T-cell (primary cell): ENCODE data around the gene PCDH8. TPM values are rescaled to one million over a fixed set of nuclear protein-coding genes. Genes with fewer than 3 reads are reported as not detected.
A peak's percentile ranks its signal among the peaks of the same experiment; 100 is the strongest.

Experiments
- ATAC-seq, 4 experiments: fragments of 200-7000 bp in 3 of 4; fragments of 150-1000 bp in 1 of 4; cut with Tn5 transposase; replicated peaks in 1 of 4; 1 replicate in 3 of 4; 2 replicates in 1 of 4; pipeline ENCODE4 v1.10.0; 2021; ENCODE audit warnings: moderate library complexity in 3 of 4, mild to moderate bottlenecking in 2 of 4, moderate number of reproducible peaks in 1 of 4
- CTCF ChIA-PET, 2 donors: fragments of 300-600 bp; sonication (Branson Sonifier 250); formaldehyde crosslinking; loops; one replicate each; lab custom pipeline; 2022; ENCODE audit warnings: antibody characterized with exemption in 2 of 2; lab: Charles Lee
- POLR2A ChIA-PET, 2 donors: fragments of 300-600 bp; sonication (Branson Sonifier 250); formaldehyde crosslinking; loops; one replicate each; lab custom pipeline; 2022; ENCODE audit warnings: antibody characterized with exemption in 2 of 2; lab: Charles Lee
- DNase-seq, 35 experiments: peaks; one replicate each; pipeline versions ENCODE4 v3.0.0 to v3.0.0-alpha.2; 2013 to 2023
- H3K27ac ChIP-seq: one replicate; pipeline ENCODE4 v1.5.1; 2013; ENCODE audit warnings: low read length
- H3K27me3 ChIP-seq, 2 experiments: replicated peaks in 1 of 2; 1 replicate in 1 of 2; 2 replicates in 1 of 2; pipeline versions ENCODE4 v1.6.1 to v1.7.0; 2013; ENCODE audit warnings: low read length in 1 of 2, mixed read lengths in 1 of 2; ENCODE audit not compliant: control insufficient read depth in 2 of 2, insufficient read depth in 2 of 2; ENCODE audit errors: extremely low read depth in 1 of 2
- H3K36me3 ChIP-seq, 2 donors: 1 replicate in 1 of 2; 2 replicates in 1 of 2; pipeline versions ENCODE4 v1.6.1 to v1.7.0; 2013; ENCODE audit warnings: low read length in 1 of 2; ENCODE audit not compliant: control insufficient read depth in 2 of 2, insufficient read depth in 1 of 2; ENCODE audit errors: extremely low read depth in 1 of 2
- H3K4me1 ChIP-seq, 2 experiments: 1 replicate in 1 of 2; 2 replicates in 1 of 2; pipeline versions ENCODE4 v1.6.1 to v1.7.0; 2013; ENCODE audit warnings: low read length in 2 of 2, mixed read lengths in 1 of 2; ENCODE audit not compliant: insufficient read depth in 2 of 2, control insufficient read depth in 1 of 2; ENCODE audit errors: extremely low read depth in 1 of 2
- H3K4me3 ChIP-seq, 2 donors: 1 replicate in 1 of 2; 2 replicates in 1 of 2; pipeline versions ENCODE4 v1.5.1 to v1.7.0; 2013; ENCODE audit warnings: mild to moderate bottlenecking in 2 of 2, low read length in 1 of 2, moderate library complexity in 1 of 2; ENCODE audit not compliant: control insufficient read depth in 1 of 2; ENCODE audit errors: extremely low read depth in 1 of 2
- H3K9me3 ChIP-seq: 2 replicates; pipeline ENCODE4 v1.7.0; 2013
- H3K27ac Mint-ChIP-seq, 2 donors: one replicate each; pipeline ENCODE4 v1.8.0; 2020 to 2021; ENCODE audit warnings: mild to moderate bottlenecking in 2 of 2, mixed read lengths in 2 of 2
- H3K27me3 Mint-ChIP-seq, 2 donors: one replicate each; pipeline ENCODE4 v1.8.0; 2021 to 2022; ENCODE audit warnings: mixed read lengths in 2 of 2
- H3K36me3 Mint-ChIP-seq: one replicate; pipeline ENCODE4 v1.8.0; 2021; ENCODE audit warnings: mixed read lengths
- H3K4me1 Mint-ChIP-seq, 3 donors: one replicate each; pipeline ENCODE4 v1.8.0; 2020 to 2022; ENCODE audit warnings: mixed read lengths in 3 of 3, mild to moderate bottlenecking in 1 of 3
- H3K4me3 Mint-ChIP-seq, 3 donors: one replicate each; pipeline ENCODE4 v1.8.0; 2020 to 2022; ENCODE audit warnings: mild to moderate bottlenecking in 3 of 3, mixed read lengths in 3 of 3, moderate library complexity in 3 of 3
- H3K9me3 Mint-ChIP-seq, 3 donors: one replicate each; pipeline ENCODE4 v1.8.0; 2020 to 2022; ENCODE audit warnings: mixed read lengths in 3 of 3
- WGBS: methylation state at CpG from one replicate; pipeline ENCODE4 v1.1.5; 2013; ENCODE audit warnings: missing lambda C conversion rate; ENCODE audit not compliant: insufficient coverage; 5-methylcytosine and 5-hydroxymethylcytosine counted together
- total RNA-seq, 35 experiments: library from RNA in 6 of 35; stranded (reverse) in 6 of 35; fragments of 120-200 nt in 1 of 35; gene quantifications; one replicate each; pipeline versions ENCODE4 v1.2.1 to v1.2.4 and lab custom pipeline; 2013 to 2026

Gene PCDH8
- total RNA-seq, 5 donors from 2014 or later (not counting 1 experiment from before 2014, with no cell fraction given): not detected

DNA sequence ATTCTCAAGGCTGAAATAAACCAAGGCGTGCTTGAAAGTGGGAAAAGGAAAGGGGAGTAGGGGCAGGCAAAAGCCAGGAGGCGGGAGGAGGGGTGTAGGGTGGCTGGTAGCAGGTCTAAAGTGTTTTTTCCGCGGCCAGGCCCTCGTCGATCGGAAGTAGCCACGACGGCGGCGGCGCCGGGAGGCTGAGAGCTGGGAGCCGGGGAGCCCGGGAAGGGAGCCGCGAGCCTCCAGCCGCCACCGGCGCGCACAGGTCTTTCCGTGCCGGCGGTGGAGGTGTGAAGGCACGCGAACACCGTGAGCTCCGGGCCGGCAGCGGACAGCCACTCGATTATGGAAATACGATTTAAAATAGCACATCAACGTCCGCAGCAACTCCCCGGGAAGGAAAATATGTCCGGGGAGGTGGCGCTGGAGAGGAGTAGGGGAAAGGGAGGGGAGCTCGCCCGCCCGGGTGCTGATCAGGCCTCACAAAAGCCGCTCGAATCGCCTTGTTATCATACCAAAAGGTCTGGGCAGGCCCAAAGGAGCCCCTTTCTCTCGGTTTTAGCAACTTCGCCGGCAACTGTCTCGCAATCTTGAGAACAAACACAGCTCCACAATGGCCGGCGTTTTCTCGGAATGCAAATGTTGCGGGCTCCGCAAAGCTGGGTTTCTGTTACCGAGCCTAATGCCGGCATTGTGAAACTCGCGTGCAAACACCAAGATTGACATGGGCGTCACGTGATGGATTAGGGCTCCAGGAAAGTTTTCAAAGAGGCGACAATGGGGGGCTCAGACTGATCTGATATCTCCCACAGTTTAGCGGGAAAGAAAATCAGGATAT lies 2.9 kb upstream of the PCDH8 start:
- peaks cover 7 to 31% (median 28%) of the 10 kb centered on the region in 3 donors for H3K4me1 Mint-ChIP-seq
- no peaks in the 10 kb centered on the region for H3K9me3 ChIP-seq
- no peak overlapping the region for H3K27ac ChIP-seq
- ATAC-seq: no peak
- no peak for DNase-seq
- peak overlapping the region; percentile 23 to 77 for H3K4me3 ChIP-seq
- H3K27me3 ChIP-seq: peaks cover 20 to 58% of the 10 kb centered on the region in 2 experiments
- peaks cover 0 to 11% (median 0%) of the 10 kb centered on the region in 3 donors for H3K9me3 Mint-ChIP-seq
- H3K4me1 ChIP-seq: peaks cover 0 to 18% of the 10 kb centered on the region in 2 experiments
- peak overlapping the region; percentile 59 to 73 (median 70) for H3K4me3 Mint-ChIP-seq
- WGBS: 1% methylated on average over 52 of the region's 60 CpGs
- ChIA-PET POLR2A (no interaction called here), CTCF (no interaction called here)
- peak overlapping the region in 1 of 2 donors; percentile 36 for H3K27ac Mint-ChIP-seq
- H3K36me3 Mint-ChIP-seq: no peaks in the 10 kb centered on the region
- peaks cover 61 to 79% of the 10 kb centered on the region in 2 donors for H3K27me3 Mint-ChIP-seq
- no peaks in the 10 kb centered on the region for H3K36me3 ChIP-seq

DNA sequence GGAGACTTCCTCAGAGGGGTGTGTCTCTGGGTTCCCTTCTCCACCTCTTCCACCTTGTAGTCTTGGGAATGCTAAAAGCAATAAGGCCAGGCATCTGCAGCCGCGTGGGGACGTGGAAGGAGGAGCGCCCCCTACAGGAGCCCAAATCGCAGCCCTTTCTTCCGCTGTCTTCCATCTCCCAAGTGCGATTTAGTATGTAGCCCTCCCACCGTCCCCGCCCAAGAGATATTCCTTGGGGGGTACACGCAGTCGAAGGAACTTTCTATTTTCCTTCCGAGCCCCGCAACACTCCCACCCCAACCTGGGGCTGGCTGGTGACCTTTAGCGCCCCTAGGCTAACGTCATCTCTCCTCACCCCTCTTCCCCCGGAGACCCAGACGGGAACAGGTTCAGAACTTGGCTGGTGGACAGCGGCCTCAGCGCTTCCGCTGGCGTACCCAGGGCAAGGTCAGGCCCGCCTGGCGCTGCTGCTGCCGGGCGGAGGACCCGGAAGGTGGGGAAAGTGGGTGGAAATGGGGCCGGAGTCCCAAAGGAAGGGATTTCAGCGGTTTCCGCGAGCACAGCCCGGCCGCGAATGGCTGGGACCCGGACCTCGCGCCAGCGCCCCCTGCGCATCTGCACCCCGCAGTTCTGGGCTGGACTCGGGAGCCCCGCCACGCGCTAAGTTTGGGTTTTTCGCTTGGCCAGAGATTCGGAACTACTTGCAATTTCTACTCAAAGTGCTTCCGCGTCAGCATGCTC lies 2.1 kb upstream of the PCDH8 start:
- no peaks in the 10 kb centered on the region for H3K9me3 ChIP-seq
- H3K27me3 Mint-ChIP-seq: peaks cover 54 to 74% of the 10 kb centered on the region in 2 donors
- no peak overlapping the region for H3K27ac ChIP-seq
- ChIA-PET CTCF (no interaction called here), POLR2A (no interaction called here)
- H3K36me3 Mint-ChIP-seq: no peaks in the 10 kb centered on the region
- peak overlapping the region; percentile 23 to 77 for H3K4me3 ChIP-seq
- 4% methylated on average over 44 of the region's 47 CpGs for WGBS
- peak overlapping the region in 1 of 2 donors; percentile 36 for H3K27ac Mint-ChIP-seq
- H3K27me3 ChIP-seq: peaks cover 20 to 64% of the 10 kb centered on the region in 2 experiments
- H3K36me3 ChIP-seq: no peaks in the 10 kb centered on the region
- peak in 12 of 35 experiments; percentile 5 to 21 (median 10) for DNase-seq
- ATAC-seq: peak in 2 of 4 experiments; percentile 30 to 32
- H3K9me3 Mint-ChIP-seq: peaks cover 0 to 11% (median 0%) of the 10 kb centered on the region in 3 donors
- H3K4me1 ChIP-seq: peaks cover 0 to 18% of the 10 kb centered on the region in 2 experiments
- peaks cover 7 to 31% (median 28%) of the 10 kb centered on the region in 3 donors for H3K4me1 Mint-ChIP-seq
- peak overlapping the region; percentile 59 to 73 (median 70) for H3K4me3 Mint-ChIP-seq

DNA sequence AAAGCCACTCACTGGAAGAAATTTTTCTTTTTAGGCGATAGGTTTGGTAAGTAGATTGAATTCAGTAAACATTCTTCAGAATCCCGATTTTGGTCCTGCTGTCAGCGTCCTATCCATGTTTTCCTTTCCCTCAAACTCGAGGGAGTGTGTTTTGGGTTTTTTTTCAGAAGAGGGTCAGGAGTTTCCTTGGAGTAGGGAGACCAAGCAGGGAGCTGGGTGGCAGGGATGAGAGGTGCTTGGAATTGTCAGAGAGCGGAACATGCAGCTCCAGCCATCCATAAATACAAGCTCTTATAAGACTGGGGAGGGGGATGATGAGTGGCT lies 1.6 kb upstream of the PCDH8 start:
- ATAC-seq (no peak), DNase-seq (no peak)
- H3K9me3 Mint-ChIP-seq: peaks cover 0 to 8% (median 0%) of the 10 kb centered on the region in 3 donors
- peaks cover 20 to 69% of the 10 kb centered on the region in 2 experiments for H3K27me3 ChIP-seq
- ChIA-PET POLR2A (no interaction called here), CTCF (no interaction called here)
- peak overlapping the region in 1 of 2 donors; percentile 32 for H3K4me3 ChIP-seq
- H3K36me3 Mint-ChIP-seq: no peaks in the 10 kb centered on the region
- H3K27me3 Mint-ChIP-seq: peaks cover 51 to 73% of the 10 kb centered on the region in 2 donors
- no peaks in the 10 kb centered on the region for H3K9me3 ChIP-seq
- H3K4me3 Mint-ChIP-seq: peak overlapping the region; percentile 42 to 73 (median 45)
- peaks cover 0 to 18% of the 10 kb centered on the region in 2 experiments for H3K4me1 ChIP-seq
- 0% methylated on average over 1 of the region's 5 CpGs for WGBS
- no peak overlapping the region for H3K27ac Mint-ChIP-seq
- peaks cover 7 to 33% (median 30%) of the 10 kb centered on the region in 3 donors for H3K4me1 Mint-ChIP-seq
- no peak overlapping the region for H3K27ac ChIP-seq
- no peaks in the 10 kb centered on the region for H3K36me3 ChIP-seq

DNA sequence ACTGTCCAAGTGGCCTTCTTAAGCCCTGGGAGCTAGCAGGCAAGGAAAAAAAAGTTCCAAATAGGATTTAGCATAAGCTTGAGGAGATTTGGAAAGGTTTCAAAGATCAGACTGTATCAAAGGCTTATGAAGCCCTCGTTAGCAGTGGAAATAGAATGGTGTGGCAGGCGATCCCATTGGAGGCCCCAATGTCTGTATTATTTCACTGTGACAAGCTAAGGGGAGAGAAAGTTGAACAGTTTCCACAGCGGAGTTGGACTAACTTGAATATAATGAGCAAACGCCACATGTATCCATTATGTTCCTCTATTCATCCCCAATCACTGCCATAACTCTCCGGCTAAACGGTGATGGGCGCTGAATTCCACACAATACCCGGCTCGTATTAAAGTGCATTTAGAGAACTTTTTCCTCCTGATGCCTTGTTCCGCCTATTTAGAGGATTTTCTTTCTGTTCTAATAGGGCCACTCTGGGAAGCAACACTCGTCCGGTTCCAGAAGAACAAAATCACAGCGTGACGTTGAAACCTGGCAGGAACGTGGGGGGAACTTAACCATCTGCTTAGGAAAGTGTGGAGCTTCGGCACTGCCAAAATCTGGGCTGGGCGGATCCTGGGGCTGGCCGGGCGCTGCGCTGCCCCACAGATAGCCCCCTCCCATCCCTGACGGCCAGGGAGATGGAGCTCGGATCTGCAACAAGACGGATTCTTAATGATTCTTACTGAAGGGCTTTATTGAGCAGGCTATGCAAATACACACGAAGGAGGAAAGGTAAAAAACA lies 1.0 kb upstream of the PCDH8 start:
- CTCF ChIA-PET: interaction anchor here in 1 of 2 donors (0.8 kb wide), 1 partner anchor 9 kb away, joined by 7 read pairs; no protein-coding TSS in a partner anchor
- H3K4me1 ChIP-seq: peaks cover 0 to 18% of the 10 kb centered on the region in 2 experiments
- 11% methylated on average over 15 of the region's 24 CpGs for WGBS
- DNase-seq (no peak), ATAC-seq (no peak)
- no peaks in the 10 kb centered on the region for H3K36me3 Mint-ChIP-seq
- POLR2A ChIA-PET: no interaction called here
- no peak overlapping the region for H3K27ac ChIP-seq
- H3K9me3 Mint-ChIP-seq: peaks cover 0 to 5% (median 0%) of the 10 kb centered on the region in 3 donors
- H3K4me3 Mint-ChIP-seq: peak overlapping the region; percentile 42 to 73 (median 45)
- H3K27me3 Mint-ChIP-seq: peaks cover 51 to 73% of the 10 kb centered on the region in 2 donors
- H3K27ac Mint-ChIP-seq: no peak overlapping the region
- peak overlapping the region in 1 of 2 donors; percentile 32 for H3K4me3 ChIP-seq
- peaks cover 11 to 38% (median 34%) of the 10 kb centered on the region in 3 donors for H3K4me1 Mint-ChIP-seq
- no peaks in the 10 kb centered on the region for H3K9me3 ChIP-seq
- H3K27me3 ChIP-seq: peaks cover 23 to 75% of the 10 kb centered on the region in 2 experiments
- H3K36me3 ChIP-seq: no peaks in the 10 kb centered on the region

DNA sequence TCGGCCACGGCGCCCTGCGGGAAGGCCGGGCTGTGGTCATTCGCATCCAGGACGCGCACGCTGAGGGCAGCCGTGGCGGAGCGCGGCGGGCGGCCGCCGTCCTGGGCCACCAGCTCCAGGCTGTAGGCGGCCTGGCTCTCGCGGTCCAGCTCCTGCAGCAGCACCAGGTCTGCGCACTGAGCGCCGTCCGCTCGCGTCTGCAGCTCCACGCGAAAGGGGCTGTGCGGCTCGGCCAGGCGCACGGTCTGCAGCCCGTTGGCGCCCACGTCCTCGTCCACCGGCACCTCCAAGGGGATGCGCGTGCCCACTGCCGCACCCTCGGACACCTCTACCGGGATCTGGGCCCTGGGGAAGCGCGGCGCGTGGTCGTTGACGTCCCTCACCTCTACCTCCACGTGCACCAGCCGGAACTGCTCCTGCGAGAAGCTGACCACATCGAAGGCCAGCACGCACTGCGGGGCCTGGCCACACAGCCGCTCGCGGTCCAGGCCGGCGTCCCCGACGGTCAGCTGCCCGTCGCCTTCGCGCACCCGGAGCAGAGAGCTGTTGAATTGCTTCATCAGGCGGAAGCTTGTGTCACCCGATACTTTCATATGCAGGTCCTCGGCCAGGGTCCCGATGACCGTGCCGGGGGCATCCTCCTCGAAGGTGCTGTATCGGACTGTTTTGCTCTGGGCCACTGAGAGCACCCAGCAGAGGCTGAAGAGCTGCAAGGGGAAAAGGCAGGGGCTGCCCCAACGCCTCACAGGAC lies 583 bp downstream of the PCDH8 start:
- H3K27ac ChIP-seq: no peak overlapping the region
- H3K27me3 ChIP-seq: peaks cover 20 to 74% of the 10 kb centered on the region in 2 experiments
- Mint-ChIP-seq H3K36me3 (no peaks in the 10 kb centered on the region), H3K27ac (no peak overlapping the region), H3K4me3 (peak overlapping the region in 1 of 3 donors; percentile 73), H3K4me1 (peaks cover 12 to 39% (median 34%) of the 10 kb centered on the region in 3 donors), H3K27me3 (peaks cover 50 to 73% of the 10 kb centered on the region in 2 donors), H3K9me3 (peaks cover 0 to 5% (median 0%) of the 10 kb centered on the region in 3 donors)
- H3K4me1 ChIP-seq: peaks cover 0 to 18% of the 10 kb centered on the region in 2 experiments
- POLR2A ChIA-PET: no interaction called here
- WGBS: 22% methylated on average over 75 of the region's 75 CpGs
- H3K9me3 ChIP-seq: no peaks in the 10 kb centered on the region
- no peaks in the 10 kb centered on the region for H3K36me3 ChIP-seq
- DNase-seq (no peak), ATAC-seq (no peak)
- CTCF ChIA-PET: no interaction called here
- no peak overlapping the region for H3K4me3 ChIP-seq
